Measurements from ENCODE around the gene GNG4.

GRCh38 chr1:235670157-235670776 lies 20.7 kb upstream of the GNG4 start:
- TF ChIP-seq POLR2AphosphoS5 (IDR thresholded peaks at IDR 0.05; ENCODE audit: low read depth, low read length): no peak
- no peak for TF ChIP-seq POLR2A (IDR thresholded peaks at IDR 0.05; ENCODE audit: low read depth, low read length)
- no peak for TF ChIP-seq TAF1 (IDR thresholded peaks at IDR 0.05; ENCODE audit: low read depth, low read length)
